ENCODE results near the gene TENM3.

TENM3 gene

GRCh38 chr4:182740256-182740655 is 497.1 kb downstream of the TENM3 start:
- Histone ChIP-seq H3K4me2 (ENCODE audit: low read length) (no peak overlapping the region), H3K4me3 (ENCODE audit: low read length) (no peak overlapping the region), H3F3A (ENCODE audit: control insufficient read depth, insufficient read depth) (no peaks in the 10 kb centered on the region), H3K36me3 (ENCODE audit: control insufficient read depth, low read length) (no peaks in the 10 kb centered on the region), H3K4me1 (ENCODE audit: control insufficient read depth, low read length) (no peaks in the 10 kb centered on the region), H3K9me3 (ENCODE audit: control insufficient read depth, insufficient read depth, low read length) (no peaks in the 10 kb centered on the region), H4K20me1 (ENCODE audit: control insufficient read depth, insufficient read depth, low read depth, low read length) (no peaks in the 10 kb centered on the region), H3K9me2 (replicated peaks; ENCODE audit: control insufficient read depth, low read length) (no peaks in the 10 kb centered on the region), H3K27me3 (ENCODE audit: control insufficient read depth, low read length) (no peaks in the 10 kb centered on the region), H3K27ac (ENCODE audit: low read depth, low read length) (no peak overlapping the region), H3K79me2 (ENCODE audit: control insufficient read depth, low read length) (no peaks in the 10 kb centered on the region)
- TF ChIP-seq EZH2phosphoT487 (IDR thresholded peaks at IDR 0.05; ENCODE audit: borderline replicate concordance, low read length) (no peak), CTCF (IDR thresholded peaks at IDR 0.05; ENCODE audit: low read depth, low read length, poor library complexity, severe bottlenecking) (no peak)

- no peaks in the 10 kb centered on the region for H3K9me3 ChIP-seq (ENCODE audit: control insufficient read depth, insufficient read depth, low read length)
- H3K36me3 ChIP-seq (ENCODE audit: control insufficient read depth, low read length), result no peaks in the 10 kb centered on the region
- no peak overlapping the region for H3K4me2 ChIP-seq (ENCODE audit: low read length)
- H3K79me2 ChIP-seq (ENCODE audit: control insufficient read depth, low read length), result no peaks in the 10 kb centered on the region
- H3F3A ChIP-seq (ENCODE audit: control insufficient read depth, insufficient read depth), result no peaks in the 10 kb centered on the region
- H3K27me3 ChIP-seq (ENCODE audit: control insufficient read depth, low read length), result no peaks in the 10 kb centered on the region
- TF ChIP-seq CTCF (IDR thresholded peaks at IDR 0.05; ENCODE audit: low read depth, low read length, poor library complexity, severe bottlenecking) (no peak), EZH2phosphoT487 (IDR thresholded peaks at IDR 0.05; ENCODE audit: borderline replicate concordance, low read length) (no peak)
- no peaks in the 10 kb centered on the region for H4K20me1 ChIP-seq (ENCODE audit: control insufficient read depth, insufficient read depth, low read depth, low read length)
- no peaks in the 10 kb centered on the region for H3K4me1 ChIP-seq (ENCODE audit: control insufficient read depth, low read length)
- H3K4me3 ChIP-seq (ENCODE audit: low read length), result no peak overlapping the region
- no peak overlapping the region for H3K27ac ChIP-seq (ENCODE audit: low read depth, low read length)
- no peaks in the 10 kb centered on the region for H3K9me2 ChIP-seq (replicated peaks; ENCODE audit: control insufficient read depth, low read length)
Observed at GRCh38 chr4:182741054-182741453, 497.9 kb downstream of the TENM3 start.

GRCh38 chr4:182741914-182742313 is 498.7 kb downstream of the TENM3 start:
- H3K36me3 ChIP-seq (ENCODE audit: control insufficient read depth, low read length), result no peaks in the 10 kb centered on the region
- no peak for TF ChIP-seq EZH2phosphoT487 (IDR thresholded peaks at IDR 0.05; ENCODE audit: borderline replicate concordance, low read length)
- TF ChIP-seq CTCF (IDR thresholded peaks at IDR 0.05; ENCODE audit: low read depth, low read length, poor library complexity, severe bottlenecking), result no peak

GRCh38 chr4:182743815-182744214 is 500.6 kb downstream of the TENM3 start:
- Histone ChIP-seq H3F3A (ENCODE audit: control insufficient read depth, insufficient read depth) (no peaks in the 10 kb centered on the region), H3K4me2 (ENCODE audit: low read length) (no peak overlapping the region)

More at GRCh38 chr4:182741914-182742313, 498.7 kb downstream of the TENM3 start:
- Histone ChIP-seq H3F3A (ENCODE audit: control insufficient read depth, insufficient read depth) (no peaks in the 10 kb centered on the region), H3K27ac (ENCODE audit: low read depth, low read length) (no peak overlapping the region), H3K27me3 (ENCODE audit: control insufficient read depth, low read length) (no peaks in the 10 kb centered on the region), H3K4me2 (ENCODE audit: low read length) (no peak overlapping the region), H3K4me3 (ENCODE audit: low read length) (no peak overlapping the region), H4K20me1 (ENCODE audit: control insufficient read depth, insufficient read depth, low read depth, low read length) (no peaks in the 10 kb centered on the region), H3K9me3 (ENCODE audit: control insufficient read depth, insufficient read depth, low read length) (no peaks in the 10 kb centered on the region), H3K79me2 (ENCODE audit: control insufficient read depth, low read length) (no peaks in the 10 kb centered on the region), H3K9me2 (replicated peaks; ENCODE audit: control insufficient read depth, low read length) (no peaks in the 10 kb centered on the region), H3K4me1 (ENCODE audit: control insufficient read depth, low read length) (no peaks in the 10 kb centered on the region)

More at GRCh38 chr4:182743815-182744214, 500.6 kb downstream of the TENM3 start:
- H3K9me3 ChIP-seq (ENCODE audit: control insufficient read depth, insufficient read depth, low read length), result no peaks in the 10 kb centered on the region
- H3K4me1 ChIP-seq (ENCODE audit: control insufficient read depth, low read length), result no peaks in the 10 kb centered on the region
- H3K36me3 ChIP-seq (ENCODE audit: control insufficient read depth, low read length), result no peaks in the 10 kb centered on the region
- H3K27me3 ChIP-seq (ENCODE audit: control insufficient read depth, low read length), result no peaks in the 10 kb centered on the region
- H3K4me3 ChIP-seq (ENCODE audit: low read length), result no peak overlapping the region
- H4K20me1 ChIP-seq (ENCODE audit: control insufficient read depth, insufficient read depth, low read depth, low read length), result no peaks in the 10 kb centered on the region
- H3K79me2 ChIP-seq (ENCODE audit: control insufficient read depth, low read length), result no peaks in the 10 kb centered on the region
- TF ChIP-seq CTCF (IDR thresholded peaks at IDR 0.05; ENCODE audit: low read depth, low read length, poor library complexity, severe bottlenecking), result no peak
- H3K9me2 ChIP-seq (replicated peaks; ENCODE audit: control insufficient read depth, low read length), result no peaks in the 10 kb centered on the region
- no peak overlapping the region for H3K27ac ChIP-seq (ENCODE audit: low read depth, low read length)
